ENCODE results near the gene AP2A2.

DNA sequence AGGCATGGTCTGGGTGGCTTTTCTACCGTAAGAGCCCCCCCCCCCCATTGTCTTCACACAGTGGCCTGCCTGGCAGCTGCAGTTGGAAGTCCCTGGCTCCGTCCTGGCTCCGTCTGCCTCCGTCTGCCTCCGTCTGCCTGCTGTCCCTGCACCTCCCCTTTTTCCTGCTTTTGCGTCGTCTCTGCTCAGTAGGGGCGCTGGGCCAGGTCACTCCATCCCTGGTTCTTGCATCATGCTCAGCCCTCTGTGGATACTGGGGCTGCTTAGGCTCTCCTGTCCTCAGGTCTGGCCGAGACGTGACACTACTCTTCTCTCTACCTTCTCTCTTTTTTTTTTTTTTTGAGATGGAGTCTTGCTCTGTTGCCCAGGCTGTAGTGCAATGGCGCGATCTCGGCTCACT is 27.8 kb downstream of the AP2A2 start:
- TF ChIP-seq, protein P1, sequence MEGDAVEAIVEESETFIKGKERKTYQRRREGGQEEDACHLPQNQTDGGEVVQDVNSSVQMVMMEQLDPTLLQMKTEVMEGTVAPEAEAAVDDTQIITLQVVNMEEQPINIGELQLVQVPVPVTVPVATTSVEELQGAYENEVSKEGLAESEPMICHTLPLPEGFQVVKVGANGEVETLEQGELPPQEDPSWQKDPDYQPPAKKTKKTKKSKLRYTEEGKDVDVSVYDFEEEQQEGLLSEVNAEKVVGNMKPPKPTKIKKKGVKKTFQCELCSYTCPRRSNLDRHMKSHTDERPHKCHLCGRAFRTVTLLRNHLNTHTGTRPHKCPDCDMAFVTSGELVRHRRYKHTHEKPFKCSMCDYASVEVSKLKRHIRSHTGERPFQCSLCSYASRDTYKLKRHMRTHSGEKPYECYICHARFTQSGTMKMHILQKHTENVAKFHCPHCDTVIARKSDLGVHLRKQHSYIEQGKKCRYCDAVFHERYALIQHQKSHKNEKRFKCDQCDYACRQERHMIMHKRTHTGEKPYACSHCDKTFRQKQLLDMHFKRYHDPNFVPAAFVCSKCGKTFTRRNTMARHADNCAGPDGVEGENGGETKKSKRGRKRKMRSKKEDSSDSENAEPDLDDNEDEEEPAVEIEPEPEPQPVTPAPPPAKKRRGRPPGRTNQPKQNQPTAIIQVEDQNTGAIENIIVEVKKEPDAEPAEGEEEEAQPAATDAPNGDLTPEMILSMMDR (IDR thresholded peaks at IDR 0.05), result no peak
- no peak for TF ChIP-seq POLR2AphosphoS5 (IDR thresholded peaks at IDR 0.05; ENCODE audit: insufficient read depth in 1 of 2, low read depth in 1 of 2)
- TF ChIP-seq POLR2A (IDR thresholded peaks at IDR 0.05), result no peak

Measured in vagina (tissue), 2 donors.